DOHH2 (cell line): ENCODE data around the gene DIPK1A.

Experiments used
- H3F3A ChIP-seq: fragments of 200-600 bp; sonication (generic), shearing (Covaris generic); 2 replicates; pipeline ENCODE4 v1.6.0; 2016; ENCODE audit warnings: antibody characterized with exemption, mild to moderate bottlenecking; ENCODE audit not compliant: control insufficient read depth, insufficient read depth
- H3K27ac ChIP-seq: fragments of 200-600 bp; sonication (generic); 2 replicates; pipeline ENCODE4 v1.5.1; 2014; ENCODE audit warnings: low read depth, mild to moderate bottlenecking, low read length, moderate library complexity
- H3K27me3 ChIP-seq: fragments of 200-600 bp; sonication (generic); 2 replicates; pipeline ENCODE4 v1.6.1; 2014; ENCODE audit warnings: mild to moderate bottlenecking, low read length, mixed read lengths; ENCODE audit not compliant: control insufficient read depth
- H3K36me3 ChIP-seq: fragments of 200-600 bp; sonication (generic); 2 replicates; pipeline ENCODE4 v1.6.1; 2014; ENCODE audit warnings: mild to moderate bottlenecking, low read length, moderate library complexity, mixed read lengths; ENCODE audit not compliant: control insufficient read depth
- H3K4me1 ChIP-seq: fragments of 200-600 bp; sonication (generic); 2 replicates; pipeline ENCODE4 v1.6.1; 2014; ENCODE audit warnings: mild to moderate bottlenecking, low read length, mixed read lengths; ENCODE audit not compliant: control insufficient read depth
- H3K4me2 ChIP-seq: fragments of 200-600 bp; sonication (generic); 2 replicates; pipeline ENCODE4 v1.6.0; 2014; ENCODE audit warnings: mild to moderate bottlenecking, low read length, moderate library complexity
- H3K4me3 ChIP-seq: fragments of 200-600 bp; sonication (generic); 2 replicates; pipeline ENCODE4 v1.5.1; 2014; ENCODE audit warnings: mild to moderate bottlenecking, low read length, mixed read lengths
- H3K79me2 ChIP-seq: fragments of 200-600 bp; sonication (generic); 2 replicates; pipeline ENCODE4 v1.6.1; 2014; ENCODE audit warnings: mild to moderate bottlenecking, low read length, mixed read lengths; ENCODE audit not compliant: control insufficient read depth
- H3K9me2 ChIP-seq: fragments of 200-600 bp; sonication (generic); replicated peaks from 2 replicates; pipeline ENCODE4 v1.6.1; 2014; ENCODE audit warnings: mild to moderate bottlenecking, low read length, mixed read lengths; ENCODE audit not compliant: control insufficient read depth
- H3K9me3 ChIP-seq: fragments of 200-600 bp; sonication (generic); 2 replicates; pipeline ENCODE4 v1.6.1; 2014; ENCODE audit warnings: antibody characterized with exemption, low read length, mixed read lengths; ENCODE audit not compliant: control insufficient read depth, insufficient read depth
- H4K20me1 ChIP-seq: fragments of 200-600 bp; sonication (generic); 2 replicates; pipeline ENCODE4 v1.6.0; 2014; ENCODE audit warnings: low read depth, mild to moderate bottlenecking, antibody characterized with exemption, low read length, moderate library complexity; ENCODE audit not compliant: control insufficient read depth, insufficient read depth
- CTCF ChIP-seq: fragments of 200-600 bp; sonication (generic); IDR thresholded peaks from one replicate; pipeline ENCODE4 v1.5.1; 2014; ENCODE audit warnings: antibody characterized with exemption, mild to moderate bottlenecking, low read depth, low read length; ENCODE audit not compliant: poor library complexity, severe bottlenecking
- EZH2phosphoT487 ChIP-seq: fragments of 200-600 bp; sonication (generic); IDR thresholded peaks from 2 replicates; pipeline ENCODE4 v1.6.1; 2017; ENCODE audit warnings: borderline replicate concordance, mild to moderate bottlenecking, antibody characterized with exemption, low read length, moderate library complexity, mixed read lengths

Gene DIPK1A

DNA sequence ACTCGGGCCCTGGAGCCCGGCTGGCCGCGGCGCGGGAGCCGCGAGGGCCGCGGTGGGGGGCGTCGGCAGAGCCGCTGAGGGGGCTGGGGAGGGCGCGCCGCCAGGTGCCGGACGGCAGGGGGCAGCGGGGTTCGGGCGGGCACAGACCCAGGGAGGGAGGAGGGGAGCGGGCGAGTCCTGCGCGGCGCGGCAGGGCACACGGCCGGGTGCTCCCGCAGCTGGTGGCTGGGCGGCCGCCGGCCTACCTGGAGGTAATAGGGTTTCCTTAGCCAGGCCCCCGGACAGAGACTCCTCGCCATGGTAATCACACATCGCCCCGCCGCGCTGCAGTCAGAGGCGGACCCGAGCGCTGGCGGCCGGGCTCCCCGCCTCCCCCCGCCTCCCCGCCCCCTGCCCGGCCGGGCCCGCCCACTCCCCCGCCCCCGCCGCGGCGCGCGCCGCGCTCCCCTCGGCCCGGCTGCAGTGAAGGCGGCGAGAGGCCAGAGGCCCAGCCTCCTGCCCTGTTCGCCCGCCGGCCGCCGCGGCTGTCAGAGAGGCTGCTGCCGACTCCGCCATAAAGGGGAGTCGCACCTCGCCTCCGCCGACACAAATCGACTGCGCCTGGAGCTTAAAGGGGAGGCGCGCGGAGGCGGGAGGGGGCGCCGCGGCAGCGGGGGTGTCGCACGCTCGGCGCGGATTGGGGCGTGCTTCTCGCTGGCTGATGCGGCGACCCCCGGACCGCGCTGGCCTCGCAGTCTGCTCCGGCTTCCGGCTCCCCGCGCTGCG is at the start of gene DIPK1A:
Gene DIPK1A, minus strand, starts transcription at position 332 of the 765 bp plus-strand sequence. Its CDS starts 33 bp downstream, at position 299.
- peaks cover 51% of the 10 kb centered on the region for H3K79me2 ChIP-seq
- peak within 1 kb of the TSS; percentile 93 for H3K4me3 ChIP-seq
- peak within 1 kb of the TSS; percentile 91 for H3K4me2 ChIP-seq
- peaks cover 71% of the 10 kb centered on the region for H3K4me1 ChIP-seq
- no peaks in the 10 kb centered on the region for H3K9me3 ChIP-seq
- TF ChIP-seq EZH2phosphoT487 (no peak), CTCF (no peak)
- no peaks in the 10 kb centered on the region for H3K27me3 ChIP-seq
- H3K9me2 ChIP-seq, result no peaks in the 10 kb centered on the region
- peak within 1 kb of the TSS; percentile 88 for H3K27ac ChIP-seq
- H3K36me3 ChIP-seq, result peaks cover 33% of the 10 kb centered on the region
- H3F3A ChIP-seq, result peaks cover 27% of the 10 kb centered on the region
- no peaks in the 10 kb centered on the region for H4K20me1 ChIP-seq

- H3K4me1 ChIP-seq, result peaks cover 13% of the 10 kb centered on the region
- H3K9me3 ChIP-seq, result no peaks in the 10 kb centered on the region
- TF ChIP-seq CTCF (no peak), EZH2phosphoT487 (no peak)
- no peaks in the 10 kb centered on the region for H3K36me3 ChIP-seq
- no peak overlapping the region for H3K4me3 ChIP-seq
- H3F3A ChIP-seq, result peaks cover 6% of the 10 kb centered on the region
- no peaks in the 10 kb centered on the region for H3K79me2 ChIP-seq
- H4K20me1 ChIP-seq, result no peaks in the 10 kb centered on the region
- H3K27ac ChIP-seq, result no peak overlapping the region
- H3K9me2 ChIP-seq, result no peaks in the 10 kb centered on the region
- H3K27me3 ChIP-seq, result no peaks in the 10 kb centered on the region
- H3K4me2 ChIP-seq, result no peak overlapping the region
Measured at GRCh38 chr1:93007941-93008577, 46.8 kb upstream of the DIPK1A start.

- no peak for TF ChIP-seq EZH2phosphoT487
- no peak for TF ChIP-seq CTCF
- Histone ChIP-seq H4K20me1 (no peaks in the 10 kb centered on the region), H3K4me2 (peak overlapping the region; percentile 5; the same call in 1 of the 2 replicates), H3K27me3 (no peaks in the 10 kb centered on the region), H3K4me1 (peaks cover 13% of the 10 kb centered on the region), H3K9me3 (no peaks in the 10 kb centered on the region), H3K27ac (no peak overlapping the region), H3K9me2 (no peaks in the 10 kb centered on the region), H3F3A (peaks cover 3% of the 10 kb centered on the region), H3K36me3 (no peaks in the 10 kb centered on the region), H3K79me2 (no peaks in the 10 kb centered on the region), H3K4me3 (no peak overlapping the region)
Measured at GRCh38 chr1:93005252-93005598, 44.0 kb upstream of the DIPK1A start.
